Measurements from ENCODE around the gene WNT9A. TPM values are rescaled to one million over a fixed set of nuclear protein-coding genes. Genes with fewer than 3 reads are reported as not detected.

Gene WNT9A
- total and polyA plus RNA-seq, 4 donors: 0.03 to 0.08 TPM; not detected in 2

GRCh38 chr1:227941509-227942020, 6.2 kb downstream of the WNT9A start:
- no peak for TF ChIP-seq NR2F2 (IDR thresholded peaks at IDR 0.05)
- TF ChIP-seq TAF1 (conservative IDR thresholded peaks at IDR 0.05): no peak
- H3K9me3 ChIP-seq (ENCODE audit: control insufficient read depth in 4 of 4, low read length in 3 of 4): no peaks in the 10 kb centered on the region
- H3K4me1 ChIP-seq (ENCODE audit: control insufficient read depth in 4 of 4, insufficient read depth in 4 of 4, low read length in 3 of 4): peaks cover 0 to 2% (median under 1%) of the 10 kb centered on the region in 4 donors
- no peak for DNase-seq (ENCODE audit: low spot score)
- 68% methylated on average over 15 of the region's 15 CpGs for WGBS
- no peaks in the 10 kb centered on the region for H3K36me3 ChIP-seq (ENCODE audit: control insufficient read depth in 4 of 4, insufficient read depth in 3 of 4, low read depth in 1 of 4, low read length in 3 of 4)
- no peak overlapping the region for H3K4me3 ChIP-seq (ENCODE audit: low read depth in 1 of 3, low read length in 3 of 3)
- H3K27ac ChIP-seq (ENCODE audit: low read depth in 1 of 2, low read length in 2 of 2): no peak overlapping the region
- H3K27me3 ChIP-seq (ENCODE audit: control insufficient read depth in 4 of 4, insufficient read depth in 4 of 4, low read length in 3 of 4): peaks cover 0 to 4% (median 0%) of the 10 kb centered on the region in 4 donors
- H3K9ac ChIP-seq (ENCODE audit: low read depth in 1 of 2, low read length in 2 of 2): no peak overlapping the region

- Histone ChIP-seq H3K4me1 (ENCODE audit: control insufficient read depth in 4 of 4, insufficient read depth in 4 of 4, low read length in 3 of 4) (no peaks in the 10 kb centered on the region), H3K36me3 (ENCODE audit: control insufficient read depth in 4 of 4, insufficient read depth in 3 of 4, low read depth in 1 of 4, low read length in 3 of 4) (no peaks in the 10 kb centered on the region)
- TF ChIP-seq JUND (IDR thresholded peaks at IDR 0.05) (no peak), FOXA1 (IDR thresholded peaks at IDR 0.05) (no peak), RXRA (IDR thresholded peaks at IDR 0.05) (no peak), YY1 (IDR thresholded peaks at IDR 0.05) (no peak), EGR1 (IDR thresholded peaks at IDR 0.05; ENCODE audit: low read depth in 2 of 2) (no peak), HNF4A (conservative IDR thresholded peaks at IDR 0.05) (no peak), TAF1 (conservative IDR thresholded peaks at IDR 0.05) (no peak), GABPA (IDR thresholded peaks at IDR 0.05 in 1 of 2, conservative IDR thresholded peaks at IDR 0.05 in 1 of 2) (no peak), HNF4G (IDR thresholded peaks at IDR 0.05) (no peak), RAD21 (IDR thresholded peaks at IDR 0.05) (no peak), FOXA2 (IDR thresholded peaks at IDR 0.05) (no peak)
Measured at GRCh38 chr1:227940791-227941241, 6.9 kb downstream of the WNT9A start.

GRCh38 chr1:227939791-227940771, 7.7 kb downstream of the WNT9A start:
- H3K36me3 ChIP-seq (ENCODE audit: control insufficient read depth in 4 of 4, insufficient read depth in 3 of 4, low read depth in 1 of 4, low read length in 3 of 4): no peaks in the 10 kb centered on the region
- H3K27me3 ChIP-seq (ENCODE audit: control insufficient read depth in 4 of 4, insufficient read depth in 4 of 4, low read length in 3 of 4): peaks cover 0 to 4% (median 0%) of the 10 kb centered on the region in 4 donors
- no peak overlapping the region for H3K9ac ChIP-seq (ENCODE audit: low read depth in 1 of 2, low read length in 2 of 2)
- no peaks in the 10 kb centered on the region for H3K9me3 ChIP-seq (ENCODE audit: control insufficient read depth in 4 of 4, low read length in 3 of 4)
- 81% methylated on average over 20 of the region's 20 CpGs for WGBS
- no peak overlapping the region for H3K27ac ChIP-seq (ENCODE audit: low read depth in 1 of 2, low read length in 2 of 2)
- TF ChIP-seq TAF1 (conservative IDR thresholded peaks at IDR 0.05): no peak
- no peak for TF ChIP-seq REST (IDR thresholded peaks at IDR 0.05)
- TF ChIP-seq GABPA (IDR thresholded peaks at IDR 0.05 in 1 of 2, conservative IDR thresholded peaks at IDR 0.05 in 1 of 2): no peak
- TF ChIP-seq, protein P1, sequence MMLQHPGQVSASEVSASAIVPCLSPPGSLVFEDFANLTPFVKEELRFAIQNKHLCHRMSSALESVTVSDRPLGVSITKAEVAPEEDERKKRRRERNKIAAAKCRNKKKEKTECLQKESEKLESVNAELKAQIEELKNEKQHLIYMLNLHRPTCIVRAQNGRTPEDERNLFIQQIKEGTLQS (IDR thresholded peaks at IDR 0.05): no peak
- TF ChIP-seq NR2F2 (IDR thresholded peaks at IDR 0.05): no peak
- TF ChIP-seq FOXA2 (IDR thresholded peaks at IDR 0.05): no peak
- TF ChIP-seq JUND (IDR thresholded peaks at IDR 0.05): no peak
- TF ChIP-seq YY1 (IDR thresholded peaks at IDR 0.05): no peak
- TF ChIP-seq RXRA (IDR thresholded peaks at IDR 0.05): no peak
- no peak for TF ChIP-seq HNF4A (conservative IDR thresholded peaks at IDR 0.05)
- no peak for DNase-seq (ENCODE audit: low spot score)
- no peak overlapping the region for H3K4me3 ChIP-seq (ENCODE audit: low read depth in 1 of 3, low read length in 3 of 3)
- H3K4me1 ChIP-seq (ENCODE audit: control insufficient read depth in 4 of 4, insufficient read depth in 4 of 4, low read length in 3 of 4): no peaks in the 10 kb centered on the region

More at GRCh38 chr1:227940791-227941241, 6.9 kb downstream of the WNT9A start:
- Histone ChIP-seq H3K4me3 (ENCODE audit: low read depth in 1 of 3, low read length in 3 of 3) (no peak overlapping the region), H3K27me3 (ENCODE audit: control insufficient read depth in 4 of 4, insufficient read depth in 4 of 4, low read length in 3 of 4) (peaks cover 0 to 4% (median 0%) of the 10 kb centered on the region in 4 donors), H3K9me3 (ENCODE audit: control insufficient read depth in 4 of 4, low read length in 3 of 4) (no peaks in the 10 kb centered on the region), H3K9ac (ENCODE audit: low read depth in 1 of 2, low read length in 2 of 2) (no peak overlapping the region), H3K27ac (ENCODE audit: low read depth in 1 of 2, low read length in 2 of 2) (no peak overlapping the region)
- DNase-seq (ENCODE audit: low spot score): no peak
- WGBS: 90% methylated on average over 17 of the region's 17 CpGs
